ENCODE data around the gene TUG1.

DNA sequence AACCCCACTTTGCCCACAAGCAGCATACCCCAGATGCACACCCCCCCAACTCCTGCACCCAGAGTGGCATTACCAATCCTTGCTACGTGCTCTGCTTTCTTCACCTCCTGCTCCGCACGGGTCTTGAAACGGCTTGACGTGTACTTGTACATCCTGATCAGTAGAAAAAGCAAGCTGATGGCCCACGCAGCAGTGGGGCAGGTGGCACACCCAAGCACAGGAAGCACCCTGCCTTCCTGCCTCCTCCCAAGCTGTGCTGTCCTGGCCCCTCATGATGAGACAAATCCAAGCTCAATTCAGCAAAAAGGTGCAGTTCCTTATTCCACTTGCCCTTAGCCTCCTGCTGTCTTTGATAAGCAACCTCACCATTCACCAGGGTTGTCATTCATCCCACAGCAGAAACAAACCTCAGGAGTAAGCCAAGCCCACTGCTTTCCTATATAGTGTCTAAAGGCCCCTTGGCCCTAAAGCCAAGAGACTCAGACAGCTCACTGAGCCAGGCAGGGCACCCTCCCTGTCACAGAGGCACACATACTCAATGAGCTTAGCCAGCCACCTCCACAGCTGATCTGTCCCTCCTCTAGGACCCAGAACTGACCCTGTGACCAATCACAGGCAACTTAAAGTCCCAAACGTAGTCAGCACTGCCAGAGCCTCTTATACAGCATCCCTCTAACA, 28.2 kb upstream of the TUG1 start:
- TF ChIP-seq CTCF (IDR thresholded peaks at IDR 0.05; ENCODE audit: low read length) = no peak
- no peak for TF ChIP-seq EZH2 (optimal IDR thresholded peaks at IDR 0.05; ENCODE audit: low read depth, low read length)
- no peak for TF ChIP-seq EZH2phosphoT487 (IDR thresholded peaks at IDR 0.05; ENCODE audit: low read length)

All from MM.1S (cell line).